Aorta (tissue), 5 donors: Measurements from ENCODE around the gene C16orf74. TPM values are rescaled to one million over a fixed set of nuclear protein-coding genes. Genes with fewer than 3 reads are reported as not detected.

ENCODE experiments used
- ATAC-seq: fragments of 200-7000 bp; cut with Tn5 transposase; one replicate; pipeline ENCODE4 v1.9.1; 2022; ENCODE audit warnings: moderate library complexity; ENCODE audit not compliant: low FRiP score
- DNase-seq, 2 donors: peaks; one replicate each; pipeline ENCODE4 v3.0.0-alpha.2; 2020
- H3K27ac ChIP-seq, 2 donors: one replicate each; pipeline ENCODE4 v1.5.1; 2013; ENCODE audit warnings: low read length in 2 of 2, mild to moderate bottlenecking in 2 of 2, moderate library complexity in 2 of 2, control low read depth in 1 of 2, inconsistent platforms in 1 of 2, low read depth in 1 of 2
- H3K27me3 ChIP-seq, 2 donors: one replicate each; pipeline ENCODE4 v1.6.1; 2013; ENCODE audit warnings: control low read depth in 1 of 2, low read length in 1 of 2, mild to moderate bottlenecking in 1 of 2, moderate library complexity in 1 of 2; ENCODE audit not compliant: insufficient read depth in 2 of 2, control insufficient read depth in 1 of 2
- H3K36me3 ChIP-seq, 2 donors: one replicate each; pipeline ENCODE4 v1.6.1; 2013; ENCODE audit warnings: control low read depth in 1 of 2, low read length in 1 of 2, mild to moderate bottlenecking in 1 of 2; ENCODE audit not compliant: insufficient read depth in 2 of 2, control insufficient read depth in 1 of 2
- H3K4me1 ChIP-seq, 2 donors: one replicate each; pipeline ENCODE4 v1.6.1; 2013; ENCODE audit warnings: low read length in 2 of 2, control low read depth in 1 of 2, mild to moderate bottlenecking in 1 of 2, moderate library complexity in 1 of 2; ENCODE audit not compliant: insufficient read depth in 2 of 2, control insufficient read depth in 1 of 2
- H3K4me3 ChIP-seq, 2 donors: one replicate each; pipeline ENCODE4 v1.5.1; 2013; ENCODE audit warnings: low read length in 2 of 2, control low read depth in 1 of 2, mild to moderate bottlenecking in 1 of 2
- H3K9me3 ChIP-seq: one replicate; pipeline ENCODE4 v1.6.1; 2013; ENCODE audit warnings: mild to moderate bottlenecking, low read length; ENCODE audit not compliant: control insufficient read depth
- WGBS, 2 donors: extraction: QIAGEN DNeasy Blood & Tissue Kit; methylation state at CpG; one replicate each; pipeline ENCODE4 v1.1.7; 2013; 5-methylcytosine and 5-hydroxymethylcytosine counted together
- intact Hi-C, 2 donors: fragments of 100-400 bp; cut with DNase I; formaldehyde crosslinking; loops; one replicate each; pipeline versions ENCODE4 v1.14.2 to v1.15.0; 2022
- polyA plus RNA-seq, 2 donors: library from polyadenylated mRNA; stranded (reverse); fragments of 200-250 nt; gene quantifications; one replicate each; pipeline ENCODE4 v1.2.3, GENCODE V29; 2013
- total RNA-seq, 2 donors: library from RNA; stranded (reverse); fragmentation: NEBNext Ultra II Directional; extraction: Animal tissue kit (Norgen Biotek cat#: 25700); gene quantifications; one replicate each; pipeline ENCODE4 v1.2.1, GENCODE V29; 2021
- donor health status: healthy with polysubstance abuse.
- donor health status: Bipolar disorder and iron deficiency.
- donor health status: DM: no; HTN: no; CAD: no.
- donor health status: DM: no; HTN: no; CAD: no.
- donor health status: DM: yes; HTN: yes; CAD: no.

Gene C16orf74
- total and polyA plus RNA-seq, 4 donors: 0.87 TPM; not detected in 3

DNA sequence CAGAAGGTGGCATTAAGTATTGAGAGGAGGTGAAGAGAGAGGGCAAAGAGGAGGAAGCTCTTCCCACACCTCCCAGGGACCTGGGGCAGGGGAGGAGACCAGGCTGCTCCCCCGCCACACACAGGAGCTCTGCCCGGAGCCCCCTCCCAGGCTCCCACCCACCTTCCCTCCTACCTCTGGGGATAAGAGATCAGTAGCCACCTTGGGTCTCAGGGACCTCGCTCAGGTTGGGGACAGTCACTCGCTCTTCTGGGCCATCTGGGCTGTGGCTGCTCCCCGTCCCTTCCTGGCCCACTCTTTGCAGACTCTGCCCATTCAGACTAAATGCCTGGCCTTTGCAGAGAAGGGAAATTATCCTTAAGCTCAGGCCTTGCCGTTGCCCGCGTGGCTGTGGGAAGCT is 14.9 kb upstream of the C16orf74 start:
- Histone ChIP-seq H3K4me3 (no peak overlapping the region), H3K4me1 (no peaks in the 10 kb centered on the region), H3K36me3 (no peaks in the 10 kb centered on the region), H3K27ac (no peak overlapping the region), H3K9me3 (no peaks in the 10 kb centered on the region), H3K27me3 (no peaks in the 10 kb centered on the region)
- intact Hi-C loops: no loop called here
- no peak for DNase-seq
- 62 to 64% methylated on average over 8 of the region's 8 CpGs for WGBS, 2 donors
- no peak for ATAC-seq

DNA sequence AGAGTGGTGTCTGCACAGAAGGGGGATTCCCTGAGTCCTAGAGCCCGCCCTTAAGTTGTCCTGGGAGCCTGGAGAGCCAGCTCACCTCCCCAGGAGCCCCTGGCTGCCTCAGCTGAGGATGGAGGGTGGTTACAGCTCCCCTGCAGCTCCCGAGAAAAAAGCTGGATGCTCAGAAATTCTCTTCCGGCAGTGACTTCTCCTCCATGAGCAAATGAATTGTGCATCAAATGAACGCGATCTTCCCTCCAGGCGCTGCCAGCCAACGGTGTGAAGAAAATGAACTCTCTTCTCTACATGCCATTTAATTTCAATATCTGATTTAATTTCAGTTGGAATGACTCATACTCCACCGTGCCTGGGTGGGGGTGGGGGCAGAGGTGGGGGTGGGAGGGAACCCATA is 14.3 kb upstream of the C16orf74 start:
- intact Hi-C loops: no loop called here
- Histone ChIP-seq H3K36me3 (no peaks in the 10 kb centered on the region), H3K4me3 (no peak overlapping the region), H3K9me3 (no peaks in the 10 kb centered on the region), H3K27ac (no peak overlapping the region), H3K4me1 (no peaks in the 10 kb centered on the region), H3K27me3 (no peaks in the 10 kb centered on the region)
- ATAC-seq (no peak), DNase-seq (no peak)
- WGBS, 2 donors: 58 to 61% methylated on average over 8 of the region's 8 CpGs

DNA sequence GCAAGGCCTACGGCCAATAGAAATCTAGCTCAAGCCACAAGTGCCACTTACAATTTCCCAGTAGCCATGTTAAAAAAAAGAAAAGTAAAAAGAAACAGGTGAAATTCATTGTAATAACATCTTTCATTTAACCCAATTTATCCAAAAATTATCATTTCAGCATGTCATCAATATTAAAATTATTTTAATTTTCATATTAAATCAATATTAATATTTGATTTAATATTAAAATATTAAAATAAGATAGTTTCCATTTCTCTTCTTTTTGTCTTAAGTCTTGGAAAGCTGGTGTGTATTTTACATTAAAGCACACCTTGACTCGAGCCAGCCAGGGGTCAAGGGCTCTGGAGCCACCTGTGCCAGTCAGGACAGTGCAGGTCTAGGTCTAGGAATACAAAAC is 12.7 kb upstream of the C16orf74 start:
- no peak for ATAC-seq
- Histone ChIP-seq H3K36me3 (no peaks in the 10 kb centered on the region), H3K27me3 (no peaks in the 10 kb centered on the region), H3K4me3 (no peak overlapping the region), H3K9me3 (no peaks in the 10 kb centered on the region), H3K4me1 (no peaks in the 10 kb centered on the region), H3K27ac (no peak overlapping the region)
- 87 to 91% methylated on average over 2 of the region's 2 CpGs for WGBS, 2 donors
- no peak for DNase-seq
- intact Hi-C loops: no loop called here

DNA sequence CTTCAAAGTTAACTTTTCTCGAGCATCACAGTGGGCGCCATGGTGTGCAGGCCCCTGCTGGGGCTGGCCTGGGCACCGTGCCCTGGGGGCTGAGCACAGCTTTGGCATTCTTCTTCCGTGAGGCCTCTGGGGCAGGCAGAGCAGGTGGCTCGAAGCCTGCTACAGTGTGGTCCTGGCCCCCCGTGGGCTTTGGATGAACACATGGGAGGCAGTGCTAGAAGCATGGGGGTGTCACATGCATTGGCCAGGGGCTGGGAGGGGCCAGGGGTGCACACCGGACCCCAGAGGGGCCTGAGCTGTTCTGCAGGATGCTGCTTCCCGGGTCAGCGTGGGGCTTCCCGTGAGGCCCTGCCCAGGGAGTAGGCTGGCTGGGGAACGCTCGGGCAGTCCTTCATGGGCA is 12.1 kb upstream of the C16orf74 start:
- DNase-seq (no peak), ATAC-seq (no peak)
- 71% methylated on average over 12 of the region's 12 CpGs for WGBS, 2 donors
- Histone ChIP-seq H3K9me3 (no peaks in the 10 kb centered on the region), H3K27me3 (no peaks in the 10 kb centered on the region), H3K36me3 (no peaks in the 10 kb centered on the region), H3K27ac (no peak overlapping the region), H3K4me1 (no peaks in the 10 kb centered on the region), H3K4me3 (no peak overlapping the region)
- intact Hi-C loops: no loop called here

DNA sequence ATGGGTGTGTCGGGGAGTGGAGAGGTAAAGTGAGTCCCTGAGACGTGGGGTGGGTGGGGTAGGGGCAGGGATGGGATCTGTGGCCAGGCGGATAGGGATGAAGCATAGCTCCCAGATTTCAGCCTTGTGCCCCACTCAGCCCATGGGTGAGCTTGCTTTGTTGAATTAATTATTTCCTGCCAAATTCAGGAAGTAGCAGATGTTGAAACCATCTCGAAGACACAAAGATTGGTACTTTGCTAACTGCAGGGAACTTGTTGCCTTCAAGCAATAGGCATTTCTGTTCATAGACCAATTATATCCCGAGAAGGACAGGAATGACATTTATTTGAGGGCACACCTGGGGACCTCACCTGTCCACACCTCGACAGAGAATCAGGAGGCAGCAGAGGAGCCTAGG is 11.0 kb upstream of the C16orf74 start:
- Histone ChIP-seq H3K27me3 (no peaks in the 10 kb centered on the region), H3K4me1 (no peaks in the 10 kb centered on the region), H3K27ac (no peak overlapping the region), H3K9me3 (no peaks in the 10 kb centered on the region), H3K4me3 (no peak overlapping the region), H3K36me3 (no peaks in the 10 kb centered on the region)
- 75 to 77% methylated on average over 6 of the region's 6 CpGs for WGBS, 2 donors
- DNase-seq (no peak), ATAC-seq (no peak)
- intact Hi-C loops: no loop called here

DNA sequence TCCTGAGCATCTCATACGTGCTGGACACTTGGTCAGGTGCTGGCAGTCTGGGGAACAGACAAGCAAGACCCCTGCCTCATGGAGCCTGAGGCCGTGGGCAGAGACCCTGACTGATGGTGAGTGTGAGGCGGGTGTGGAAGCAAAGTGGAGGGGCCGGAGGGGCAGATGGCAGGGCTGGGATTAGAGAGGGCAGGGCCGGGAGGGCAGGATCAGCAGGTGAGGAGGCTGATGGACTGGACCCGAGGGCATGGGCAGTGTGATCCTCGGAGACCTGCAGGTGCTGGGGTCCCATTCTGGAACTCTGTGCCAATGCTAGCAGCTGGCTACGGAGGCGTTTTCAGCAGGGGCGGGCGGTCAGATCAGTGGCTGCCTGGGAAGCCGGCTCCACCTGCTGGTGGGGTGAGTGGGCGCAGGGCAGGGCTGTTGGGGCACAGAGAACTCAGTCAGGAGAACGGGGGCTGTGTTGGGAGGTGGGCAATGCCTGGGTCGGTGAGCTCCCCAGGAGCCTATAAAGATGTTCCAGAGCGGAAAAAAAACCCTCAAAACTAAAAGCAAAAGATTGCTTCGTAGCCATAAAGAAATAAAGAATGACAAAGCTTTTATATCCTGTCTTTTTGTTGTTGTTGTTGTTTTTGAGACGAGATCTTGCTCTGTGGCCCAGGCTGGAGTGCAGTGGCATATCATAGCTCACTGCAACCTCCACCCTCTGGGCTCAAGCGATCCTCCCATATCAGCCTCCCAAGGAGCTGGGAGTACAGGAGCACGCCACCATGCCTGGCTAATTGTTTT is 8.9 kb upstream of the C16orf74 start:
- H3K36me3 ChIP-seq: no peaks in the 10 kb centered on the region
- ATAC-seq: no peak
- H3K9me3 ChIP-seq: no peaks in the 10 kb centered on the region
- no peak overlapping the region for H3K4me3 ChIP-seq
- intact Hi-C loops: no loop called here
- H3K4me1 ChIP-seq: no peaks in the 10 kb centered on the region
- H3K27ac ChIP-seq: no peak overlapping the region
- H3K27me3 ChIP-seq: no peaks in the 10 kb centered on the region
- DNase-seq: no peak
- WGBS, 2 donors: 68 to 71% methylated on average over 20 of the region's 20 CpGs

DNA sequence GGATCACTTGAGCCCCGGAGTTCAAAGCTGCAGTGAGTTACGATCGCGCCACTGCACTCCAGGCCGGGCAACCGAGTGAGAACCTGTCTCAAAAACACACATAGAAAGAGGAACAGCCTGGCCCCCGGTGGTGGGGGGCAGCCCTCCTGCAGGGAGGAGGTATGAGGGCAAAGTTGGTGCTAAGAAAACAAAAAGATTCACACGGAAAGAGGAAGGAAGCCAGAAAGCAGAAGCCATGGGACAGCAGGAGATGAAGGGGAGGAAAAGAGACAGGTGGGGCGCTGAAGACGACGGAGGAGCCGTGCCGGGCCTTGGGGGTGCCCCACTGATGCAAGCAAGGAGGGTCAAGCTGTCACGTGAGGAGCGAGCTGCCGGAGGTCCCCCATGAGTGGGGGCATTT is 8.2 kb upstream of the C16orf74 start:
- intact Hi-C loops: no loop called here
- ATAC-seq: no peak
- Histone ChIP-seq H3K9me3 (no peaks in the 10 kb centered on the region), H3K4me1 (no peaks in the 10 kb centered on the region), H3K27ac (no peak overlapping the region), H3K27me3 (no peaks in the 10 kb centered on the region), H3K36me3 (no peaks in the 10 kb centered on the region), H3K4me3 (no peak overlapping the region)
- WGBS, 2 donors: 58 to 67% methylated on average over 16 of the region's 16 CpGs
- no peak for DNase-seq

DNA sequence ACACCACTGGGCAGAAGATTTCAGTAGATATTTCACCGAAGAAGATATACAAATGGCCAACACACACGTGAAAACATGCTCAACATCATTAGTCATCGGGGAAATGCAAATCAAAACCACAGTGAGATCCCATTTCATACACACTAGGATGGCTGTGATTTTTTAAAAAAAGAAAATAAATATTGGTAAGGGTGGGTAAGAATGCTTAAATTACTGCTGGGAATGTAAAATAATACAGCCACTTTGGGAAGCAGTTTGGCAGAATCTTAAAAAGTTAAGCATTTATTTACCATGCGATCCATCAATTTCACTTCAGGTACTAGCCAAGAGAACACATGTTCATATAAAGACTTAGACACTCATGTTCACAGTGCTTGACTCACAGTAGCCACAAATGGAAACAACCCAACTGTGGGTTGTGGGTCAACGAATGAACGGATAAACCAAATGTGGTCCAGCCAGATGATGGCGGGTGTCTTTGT is 6.5 kb upstream of the C16orf74 start:
- DNase-seq (no peak), ATAC-seq (no peak)
- H3K9me3 ChIP-seq: no peaks in the 10 kb centered on the region
- no peaks in the 10 kb centered on the region for H3K36me3 ChIP-seq
- H3K4me3 ChIP-seq: no peak overlapping the region
- H3K27me3 ChIP-seq: no peaks in the 10 kb centered on the region
- no peaks in the 10 kb centered on the region for H3K4me1 ChIP-seq
- no peak overlapping the region for H3K27ac ChIP-seq
- intact Hi-C loops: no loop called here
- WGBS, 2 donors: 67 to 69% methylated on average over 7 of the region's 7 CpGs

DNA sequence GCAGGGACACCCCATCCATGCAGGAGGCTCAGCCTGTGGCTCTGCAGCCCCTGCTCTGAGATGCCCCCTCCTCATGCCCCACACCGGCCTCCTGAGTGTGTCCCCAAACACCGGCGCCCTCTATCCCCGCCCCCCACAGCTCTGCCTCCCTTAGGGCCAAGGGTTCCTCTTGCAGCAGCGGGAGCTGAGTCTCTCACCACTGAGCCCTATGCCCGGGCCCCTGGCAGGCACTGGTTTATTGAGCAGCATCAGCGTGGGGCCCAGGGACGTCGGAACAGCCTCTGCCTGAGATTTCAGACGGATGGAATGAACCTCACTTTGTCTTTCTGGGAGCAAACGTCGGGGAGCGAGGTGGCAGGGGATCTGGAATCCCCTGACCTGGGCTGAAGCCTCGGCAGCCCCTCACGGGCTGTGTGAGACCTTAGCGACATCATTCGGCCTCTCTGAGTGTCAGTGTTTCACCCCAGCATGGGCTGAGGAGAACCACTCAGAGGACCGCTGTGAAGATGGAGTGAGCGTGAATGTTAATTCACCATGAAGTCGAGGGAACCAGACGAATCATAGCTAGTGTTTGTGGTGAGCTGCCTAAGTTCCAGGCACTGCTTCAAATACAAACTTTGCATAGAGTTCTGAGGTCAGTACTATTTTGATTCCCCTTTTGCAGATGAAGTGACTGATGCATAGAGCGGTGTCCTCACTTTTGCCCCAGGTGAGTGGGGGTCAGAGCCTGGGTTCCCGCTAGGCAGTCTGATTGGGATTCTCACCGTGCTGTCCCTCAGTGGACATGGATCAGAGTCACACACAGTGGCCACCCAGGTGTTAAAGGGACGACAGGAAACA is 5.3 kb upstream of the C16orf74 start:
- DNase-seq: no peak
- H3K27ac ChIP-seq: no peak overlapping the region
- WGBS, 2 donors: 50 to 58% methylated on average over 25 of the region's 25 CpGs
- no peaks in the 10 kb centered on the region for H3K9me3 ChIP-seq
- no peak overlapping the region for H3K4me3 ChIP-seq
- no peaks in the 10 kb centered on the region for H3K36me3 ChIP-seq
- no peaks in the 10 kb centered on the region for H3K4me1 ChIP-seq
- intact Hi-C loops: no loop called here
- ATAC-seq: no peak
- no peaks in the 10 kb centered on the region for H3K27me3 ChIP-seq
